GM23248 (cell line): ENCODE data around the gene ERBB4. TPM values are rescaled to one million over a fixed set of nuclear protein-coding genes. Genes with fewer than 3 reads are reported as not detected.

Source experiments
- DNase-seq: peaks from one replicate; pipeline ENCODE4 v3.0.0-alpha.2; 2015
- H2AFZ ChIP-seq: fragments of 200-600 bp; sonication (generic); 2 replicates; pipeline ENCODE4 v1.6.1; 2016; ENCODE audit warnings: antibody characterized with exemption
- H3F3A ChIP-seq: fragments of 200-600 bp; sonication (generic); 2 replicates; pipeline ENCODE4 v1.6.1; 2016; ENCODE audit warnings: mild to moderate bottlenecking, antibody characterized with exemption, mixed run types; ENCODE audit not compliant: insufficient read depth
- H3K27ac ChIP-seq: fragments of 200-600 bp; sonication (generic); 2 replicates; pipeline ENCODE4 v1.5.1; 2016; ENCODE audit warnings: mild to moderate bottlenecking
- H3K27me3 ChIP-seq: fragments of 200-600 bp; sonication (generic); replicated peaks from 2 replicates; pipeline ENCODE4 v1.6.1; 2016; ENCODE audit warnings: mild to moderate bottlenecking; ENCODE audit not compliant: insufficient read depth
- H3K36me3 ChIP-seq: fragments of 200-600 bp; sonication (generic); 2 replicates; pipeline ENCODE4 v1.6.1; 2016; ENCODE audit warnings: low read depth, mild to moderate bottlenecking
- H3K4me1 ChIP-seq: fragments of 200-600 bp; sonication (generic); 2 replicates; pipeline ENCODE4 v1.6.1; 2016; ENCODE audit warnings: mild to moderate bottlenecking; ENCODE audit not compliant: insufficient read depth
- H3K4me2 ChIP-seq: fragments of 200-600 bp; sonication (generic); one replicate; pipeline ENCODE4 v1.6.1; 2016; ENCODE audit warnings: mild to moderate bottlenecking; ENCODE audit not compliant: unreplicated experiment
- H3K4me3 ChIP-seq: fragments of 200-600 bp; sonication (generic); 2 replicates; pipeline ENCODE4 v1.5.1; 2016; ENCODE audit warnings: mild to moderate bottlenecking
- H3K79me2 ChIP-seq: fragments of 200-600 bp; sonication (generic); 2 replicates; pipeline ENCODE4 v1.6.1; 2016; ENCODE audit warnings: mild to moderate bottlenecking; ENCODE audit not compliant: insufficient read depth
- H3K9ac ChIP-seq: fragments of 200-600 bp; sonication (generic); 2 replicates; pipeline ENCODE4 v1.6.1; 2016; ENCODE audit warnings: mild to moderate bottlenecking
- H3K9me2 ChIP-seq: fragments of 200-600 bp; sonication (generic); 2 replicates; pipeline ENCODE4 v1.6.1; 2016; ENCODE audit warnings: mixed run types, mild to moderate bottlenecking, moderate library complexity; ENCODE audit not compliant: insufficient read depth
- H3K9me3 ChIP-seq: fragments of 200-600 bp; sonication (generic); one replicate; pipeline ENCODE4 v1.6.1; 2017; ENCODE audit warnings: low read depth
- H4K20me1 ChIP-seq: fragments of 200-600 bp; sonication (generic); 2 replicates; pipeline ENCODE4 v1.6.0; 2016; ENCODE audit not compliant: insufficient read depth
- EZH2 ChIP-seq: fragments of 200-600 bp; sonication (generic); IDR thresholded peaks from 2 replicates; pipeline ENCODE4 v1.6.1; 2018; ENCODE audit warnings: antibody characterized with exemption, mild to moderate bottlenecking; ENCODE audit not compliant: insufficient read depth, poor library complexity, severe bottlenecking
- EZH2phosphoT487 ChIP-seq: fragments of 200-600 bp; sonication (generic); IDR thresholded peaks from 2 replicates; pipeline ENCODE4 v1.6.1; 2018; ENCODE audit warnings: antibody characterized with exemption, moderate library complexity, mild to moderate bottlenecking, low read depth; ENCODE audit not compliant: insufficient read depth
- WGBS, 2 experiments: methylation state at CpG; one replicate each; pipeline ENCODE4 v1.1.6; 2015 to 2017; ENCODE audit warnings: low lambda C conversion rate in 2 of 2, low coverage in 1 of 2; ENCODE audit errors: missing lambda C conversion rate in 2 of 2; 5-methylcytosine and 5-hydroxymethylcytosine counted together
- in situ Hi-C: fragments of 300-500 bp; cut with MboI; formaldehyde crosslinking; loops from 2 replicates; pipeline ENCODE4 v1.15.0; 2020
- polyA plus RNA-seq: library from polyadenylated mRNA; unstranded; fragments of >200 nt; fragmentation: Nextera tagmentation; extraction: Ambion mirVana; gene quantifications from 2 replicates; pipeline ENCODE4 v1.2.1, GENCODE V29; 2016
- total RNA-seq: library from RNA; depleted of rRNA; stranded (reverse); fragments of >200 nt; shearing (Covaris generic); gene quantifications from 2 replicates; pipeline ENCODE4 v1.2.3, GENCODE V29; 2014

Gene ERBB4
- total and polyA plus RNA-seq, 2 experiments from 2014 or later: not detected

DNA sequence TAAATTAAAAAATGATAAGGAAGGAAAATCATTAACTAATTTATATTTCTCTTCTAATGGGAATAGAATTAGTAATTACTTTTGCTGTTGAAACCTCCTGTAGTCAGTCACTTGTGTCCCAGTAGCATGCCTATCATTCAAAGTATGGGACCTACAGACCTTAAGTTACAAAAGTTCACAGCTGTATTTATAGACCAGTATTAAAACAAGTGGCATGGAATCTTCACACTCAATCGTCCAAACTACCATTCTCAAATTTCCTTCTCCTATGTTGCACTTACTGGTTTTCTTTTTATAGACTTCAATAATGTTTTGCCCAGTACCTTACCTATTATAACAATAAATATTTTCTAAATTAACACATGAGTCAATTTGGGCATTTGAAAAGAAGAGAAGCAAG, 639.9 kb downstream of the ERBB4 start:
- no peak overlapping the region for H3K27ac ChIP-seq
- H3K27me3 ChIP-seq: no peaks in the 10 kb centered on the region
- TF ChIP-seq EZH2phosphoT487 (no peak), EZH2 (no peak)
- H3K9me2 ChIP-seq: no peaks in the 10 kb centered on the region
- DNase-seq: no peak
- no peak overlapping the region for H2AFZ ChIP-seq
- H4K20me1 ChIP-seq: no peaks in the 10 kb centered on the region
- no peaks in the 10 kb centered on the region for H3F3A ChIP-seq
- no peak overlapping the region for H3K4me3 ChIP-seq
- 10 to 18% methylated on average over 1 of the region's 1 CpG for WGBS, 2 experiments
- H3K9me3 ChIP-seq: no peaks in the 10 kb centered on the region
- H3K4me2 ChIP-seq: no peak overlapping the region
- H3K79me2 ChIP-seq: no peaks in the 10 kb centered on the region
- in situ Hi-C loops: no loop called here
- no peak overlapping the region for H3K9ac ChIP-seq
- no peaks in the 10 kb centered on the region for H3K4me1 ChIP-seq
- H3K36me3 ChIP-seq: no peaks in the 10 kb centered on the region

- Histone ChIP-seq H2AFZ (no peak overlapping the region), H3K4me2 (no peak overlapping the region), H3K9ac (no peak overlapping the region), H3K4me3 (no peak overlapping the region), H4K20me1 (no peaks in the 10 kb centered on the region), H3K27ac (no peak overlapping the region), H3K36me3 (no peaks in the 10 kb centered on the region), H3K9me3 (no peaks in the 10 kb centered on the region), H3K4me1 (no peaks in the 10 kb centered on the region), H3K27me3 (no peaks in the 10 kb centered on the region), H3K9me2 (no peaks in the 10 kb centered on the region), H3K79me2 (no peaks in the 10 kb centered on the region), H3F3A (no peaks in the 10 kb centered on the region)
- TF ChIP-seq EZH2phosphoT487: no peak
- no peak for TF ChIP-seq EZH2
- in situ Hi-C loops: no loop called here
- 25 to 39% methylated on average over 6 of the region's 6 CpGs for WGBS, 2 experiments
- DNase-seq: no peak
Observed at GRCh38 chr2:211881449-211881848, 657.2 kb downstream of the ERBB4 start.

- no peak for DNase-seq
- Histone ChIP-seq H3K4me3 (no peak overlapping the region), H3K9me3 (no peaks in the 10 kb centered on the region), H3K36me3 (no peaks in the 10 kb centered on the region), H3K4me1 (no peaks in the 10 kb centered on the region), H3F3A (no peaks in the 10 kb centered on the region), H3K79me2 (no peaks in the 10 kb centered on the region), H3K27me3 (no peaks in the 10 kb centered on the region), H3K4me2 (no peak overlapping the region), H3K27ac (no peak overlapping the region), H2AFZ (no peak overlapping the region), H3K9ac (no peak overlapping the region), H4K20me1 (no peaks in the 10 kb centered on the region), H3K9me2 (no peaks in the 10 kb centered on the region)
- TF ChIP-seq EZH2: no peak
- in situ Hi-C loops: no loop called here
Observed at GRCh38 chr2:211879323-211879722, 659.3 kb downstream of the ERBB4 start.

- Histone ChIP-seq H3F3A (no peaks in the 10 kb centered on the region), H3K27ac (no peak overlapping the region), H3K4me2 (no peak overlapping the region), H3K36me3 (no peaks in the 10 kb centered on the region), H4K20me1 (no peaks in the 10 kb centered on the region), H3K4me3 (no peak overlapping the region), H3K4me1 (no peaks in the 10 kb centered on the region), H3K9ac (no peak overlapping the region), H3K27me3 (no peaks in the 10 kb centered on the region), H3K9me3 (no peaks in the 10 kb centered on the region), H3K9me2 (no peaks in the 10 kb centered on the region), H2AFZ (no peak overlapping the region), H3K79me2 (no peaks in the 10 kb centered on the region)
- TF ChIP-seq EZH2 (no peak), EZH2phosphoT487 (no peak)
- 12 to 15% methylated on average over 4 of the region's 4 CpGs for WGBS, 2 experiments
- DNase-seq: no peak
- in situ Hi-C loops: no loop called here
Observed at GRCh38 chr2:211877061-211877460, 661.5 kb downstream of the ERBB4 start.

DNA sequence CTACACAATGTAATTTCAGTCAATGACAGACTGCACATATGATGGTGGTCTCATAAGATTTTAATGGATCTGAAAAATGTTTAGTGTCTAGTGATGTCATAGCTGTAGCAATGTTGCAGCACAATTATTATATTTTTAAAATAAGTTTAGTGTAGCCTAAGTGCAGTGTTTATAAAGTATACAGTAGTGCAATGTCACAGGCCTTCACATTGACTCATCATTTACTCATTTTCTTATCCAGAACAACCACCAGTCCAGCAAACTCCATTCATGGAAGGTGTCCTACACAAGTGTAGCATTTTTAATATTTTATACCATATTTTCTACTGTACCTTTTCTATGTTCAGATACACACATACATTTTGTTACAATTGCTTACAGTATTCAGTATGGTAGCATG, 663.1 kb downstream of the ERBB4 start:
- no peaks in the 10 kb centered on the region for H4K20me1 ChIP-seq
- no peak overlapping the region for H3K27ac ChIP-seq
- H2AFZ ChIP-seq: no peak overlapping the region
- DNase-seq: no peak
- TF ChIP-seq EZH2 (no peak), EZH2phosphoT487 (no peak)
- no peaks in the 10 kb centered on the region for H3K9me3 ChIP-seq
- H3K4me3 ChIP-seq: no peak overlapping the region
- H3F3A ChIP-seq: no peaks in the 10 kb centered on the region
- H3K4me1 ChIP-seq: no peaks in the 10 kb centered on the region
- no peak overlapping the region for H3K9ac ChIP-seq
- H3K27me3 ChIP-seq: no peaks in the 10 kb centered on the region
- H3K9me2 ChIP-seq: no peaks in the 10 kb centered on the region
- in situ Hi-C loops: no loop called here
- no peaks in the 10 kb centered on the region for H3K36me3 ChIP-seq
- no peak overlapping the region for H3K4me2 ChIP-seq
- no peaks in the 10 kb centered on the region for H3K79me2 ChIP-seq
